SU-DHL-6 (cell line): ENCODE data around the gene ANO10.

Source experiments
- H2AFZ ChIP-seq: fragments of 200-600 bp; sonication (generic); 2 replicates; pipeline ENCODE4 v1.6.1; 2014; ENCODE audit warnings: low read depth, mild to moderate bottlenecking, moderate library complexity, mixed read lengths, antibody characterized with exemption, low read length; ENCODE audit not compliant: severe bottlenecking
- H3F3A ChIP-seq: fragments of 200-600 bp; shearing (Covaris generic); 2 replicates; pipeline ENCODE4 v1.6.0; 2016; ENCODE audit warnings: antibody characterized with exemption, mild to moderate bottlenecking; ENCODE audit not compliant: insufficient read depth
- H3K27ac ChIP-seq: fragments of 200-600 bp; sonication (generic); 2 replicates; pipeline ENCODE4 v1.5.1; 2016; ENCODE audit warnings: low read depth, mild to moderate bottlenecking, low read length, moderate library complexity, mixed read lengths
- H3K27me3 ChIP-seq: fragments of 200-600 bp; sonication (generic), shearing (Covaris generic); 2 replicates; pipeline ENCODE4 v1.6.0; 2014; ENCODE audit warnings: mild to moderate bottlenecking, low read length
- H3K36me3 ChIP-seq: fragments of 200-600 bp; sonication (generic); 2 replicates; pipeline ENCODE4 v1.6.1; 2014; ENCODE audit warnings: mild to moderate bottlenecking, low read length, mixed read lengths
- H3K4me2 ChIP-seq: fragments of 300-600, 200-600 bp; shearing (Covaris generic), sonication (generic); 2 replicates; pipeline ENCODE4 v1.6.0; 2014; ENCODE audit warnings: low read length, low read depth, mild to moderate bottlenecking; ENCODE audit not compliant: poor library complexity, severe bottlenecking
- H3K4me3 ChIP-seq: fragments of 200-600 bp; sonication (generic); 2 replicates; pipeline ENCODE4 v1.5.1; 2014; ENCODE audit warnings: antibody characterized with exemption, low read length, mild to moderate bottlenecking, mixed read lengths; ENCODE audit not compliant: insufficient read depth, poor library complexity, severe bottlenecking
- H3K79me2 ChIP-seq: fragments of 200-600 bp; sonication (generic); 2 replicates; pipeline ENCODE4 v1.6.1; 2014; ENCODE audit warnings: mild to moderate bottlenecking, low read length, moderate library complexity; ENCODE audit not compliant: insufficient read depth
- H3K9ac ChIP-seq: fragments of 200-600 bp; sonication (generic); 2 replicates; pipeline ENCODE4 v1.7.0; 2014; ENCODE audit warnings: mild to moderate bottlenecking, low read length
- H3K9me2 ChIP-seq: fragments of 200-600 bp; sonication (generic); replicated peaks from 2 replicates; pipeline ENCODE4 v1.6.1; 2014; ENCODE audit warnings: low read length; ENCODE audit not compliant: insufficient read depth
- H3K9me3 ChIP-seq: fragments of 200-600 bp; sonication (generic); 2 replicates; pipeline ENCODE4 v1.6.1; 2014; ENCODE audit warnings: low read length, mixed read lengths; ENCODE audit not compliant: insufficient read depth
- H4K20me1 ChIP-seq: fragments of 200-600 bp; sonication (generic); 2 replicates; pipeline ENCODE4 v1.6.1; 2014; ENCODE audit warnings: low read depth, mild to moderate bottlenecking, antibody characterized with exemption, low read length, moderate library complexity, mixed read lengths
- CTCF ChIP-seq: fragments of 200-600 bp; sonication (generic); IDR thresholded peaks from one replicate; pipeline ENCODE4 v1.5.1; 2017; ENCODE audit warnings: antibody characterized with exemption, mild to moderate bottlenecking, low read length, moderate library complexity; ENCODE audit not compliant: insufficient read depth, poor library complexity, severe bottlenecking
- EZH2phosphoT487 ChIP-seq: fragments of 200-600 bp; sonication (generic), shearing (Covaris generic); conservative IDR thresholded peaks from 2 replicates; pipeline ENCODE4 v1.6.1; 2018; ENCODE audit warnings: mild to moderate bottlenecking, antibody characterized with exemption, low read length, moderate library complexity, mixed read lengths

The ANO10 gene

DNA sequence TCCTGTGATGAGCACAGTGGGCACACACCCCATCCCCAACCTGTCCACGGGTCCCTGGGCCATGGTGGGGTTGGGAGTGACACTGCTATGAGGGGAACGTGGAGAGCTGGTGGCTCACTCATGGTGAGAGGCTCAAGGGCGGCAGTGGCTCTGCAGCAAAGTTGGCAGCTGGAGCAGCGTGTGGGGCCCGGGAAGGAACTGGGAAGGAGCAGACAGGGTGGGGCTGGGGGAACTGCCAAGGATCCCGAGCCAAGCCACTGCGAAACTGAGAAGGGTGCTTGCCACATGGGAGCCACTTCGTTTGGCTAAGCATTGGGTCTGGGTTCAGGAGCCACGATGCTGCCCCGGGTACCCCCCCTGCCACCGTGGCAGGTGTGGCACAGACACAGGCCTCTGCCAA, 255.3 kb downstream of the ANO10 start:
- Histone ChIP-seq H3K79me2 (no peaks in the 10 kb centered on the region), H3K9me3 (no peaks in the 10 kb centered on the region), H4K20me1 (no peaks in the 10 kb centered on the region), H3K9ac (no peak overlapping the region), H2AFZ (no peak overlapping the region), H3K36me3 (no peaks in the 10 kb centered on the region), H3K27ac (no peak overlapping the region), H3K27me3 (no peaks in the 10 kb centered on the region), H3F3A (no peaks in the 10 kb centered on the region), H3K9me2 (no peaks in the 10 kb centered on the region), H3K4me3 (no peak overlapping the region), H3K4me2 (no peak overlapping the region)
- no peak for TF ChIP-seq CTCF
- no peak for TF ChIP-seq EZH2phosphoT487

DNA sequence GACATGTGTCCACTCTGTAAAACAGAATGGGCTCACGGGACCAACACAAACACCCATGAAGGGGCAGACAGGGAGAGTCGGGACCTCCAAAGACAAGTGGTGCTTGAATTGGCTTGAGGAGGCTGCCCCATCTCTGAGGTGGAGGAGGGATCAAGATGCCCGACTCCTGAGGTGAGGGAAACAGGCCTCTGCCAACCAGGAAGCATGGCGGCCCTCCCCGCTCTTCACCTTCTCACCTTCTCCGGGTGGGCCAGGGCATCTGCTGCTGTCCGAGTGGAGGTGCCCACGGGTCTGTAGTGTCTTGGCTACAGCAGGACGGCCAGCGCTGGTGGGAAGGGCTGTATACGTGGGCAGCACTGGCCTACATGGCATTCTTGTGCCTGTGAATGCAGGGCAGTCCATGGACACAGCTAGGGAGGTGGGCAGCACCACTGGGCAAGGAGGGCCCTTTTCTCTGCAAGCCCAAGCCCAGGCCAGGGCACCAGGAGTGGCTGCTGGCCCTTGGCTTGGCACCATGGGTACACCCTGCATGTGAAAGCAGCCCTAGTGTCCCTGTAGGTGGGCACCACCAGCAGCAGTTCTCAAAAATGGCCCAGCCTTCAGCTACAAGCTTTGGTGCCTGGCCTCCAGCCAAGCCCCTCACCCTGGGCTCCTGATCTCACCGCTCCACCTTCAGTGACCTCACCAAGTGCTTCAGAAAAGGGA, 256.1 kb downstream of the ANO10 start:
- Histone ChIP-seq H3K27ac (no peak overlapping the region), H2AFZ (no peak overlapping the region), H3K4me3 (no peak overlapping the region), H3K4me2 (no peak overlapping the region), H3K9me2 (no peaks in the 10 kb centered on the region), H4K20me1 (no peaks in the 10 kb centered on the region), H3F3A (no peaks in the 10 kb centered on the region), H3K9ac (no peak overlapping the region), H3K79me2 (no peaks in the 10 kb centered on the region), H3K27me3 (no peaks in the 10 kb centered on the region), H3K36me3 (no peaks in the 10 kb centered on the region), H3K9me3 (no peaks in the 10 kb centered on the region)
- TF ChIP-seq CTCF = no peak
- TF ChIP-seq EZH2phosphoT487 = no peak

DNA sequence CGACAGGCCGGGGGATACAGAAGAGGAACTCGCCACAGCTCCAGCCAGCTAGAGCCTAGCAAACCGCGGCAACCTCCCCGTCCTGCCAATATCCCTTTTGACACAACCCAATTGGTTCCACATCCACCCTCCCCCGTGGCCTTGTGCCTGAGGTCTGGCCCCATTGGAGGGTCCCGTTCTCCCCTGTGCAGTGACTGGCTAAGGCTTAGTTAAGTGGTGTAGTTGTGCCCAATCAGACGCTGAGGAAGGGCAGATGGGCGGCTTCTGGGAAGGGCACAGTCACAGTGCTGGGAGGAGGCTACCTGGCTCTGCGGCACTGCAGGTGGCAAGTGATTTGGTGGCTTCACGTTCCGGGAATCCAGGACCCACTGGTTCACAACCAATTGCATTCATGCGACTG, 256.9 kb downstream of the ANO10 start:
- H3K4me3 ChIP-seq = no peak overlapping the region
- no peak for TF ChIP-seq CTCF
- TF ChIP-seq EZH2phosphoT487 = no peak
- H3K9me3 ChIP-seq = no peaks in the 10 kb centered on the region
- no peaks in the 10 kb centered on the region for H3F3A ChIP-seq
- H3K79me2 ChIP-seq = no peaks in the 10 kb centered on the region
- H2AFZ ChIP-seq = no peak overlapping the region
- no peaks in the 10 kb centered on the region for H3K36me3 ChIP-seq
- H3K27ac ChIP-seq = no peak overlapping the region
- no peaks in the 10 kb centered on the region for H4K20me1 ChIP-seq
- H3K27me3 ChIP-seq = no peaks in the 10 kb centered on the region
- no peak overlapping the region for H3K4me2 ChIP-seq
- H3K9me2 ChIP-seq = no peaks in the 10 kb centered on the region
- no peak overlapping the region for H3K9ac ChIP-seq
